Calu3 (cell line): Measurements from ENCODE around the gene NR4A3. TPM values are rescaled to one million over a fixed set of nuclear protein-coding genes. Genes with fewer than 3 reads are reported as not detected.

Experiments
- BruUV-seq: library from RNA; stranded (reverse); fragments of 400-500 nt; replicated peaks from 2 replicates; lab custom pipeline; 2021; lab: Mats Ljungman, UMichigan
- CTCF ChIA-PET: fragments of 300-600 bp; sonication (Branson Sonifier 250); formaldehyde crosslinking; loops from one replicate; lab custom pipeline; 2022; ENCODE audit warnings: antibody characterized with exemption; lab: Charles Lee
- DNase-seq: peaks from one replicate; pipeline ENCODE4 v3.0.0; 2022
- H3K27ac Mint-ChIP-seq: one replicate; pipeline ENCODE4 v1.8.0; 2022; ENCODE audit warnings: mixed read lengths; ENCODE audit not compliant: unreplicated experiment
- H3K27me3 Mint-ChIP-seq: one replicate; pipeline ENCODE4 v1.8.0; 2022; ENCODE audit warnings: mixed read lengths; ENCODE audit not compliant: unreplicated experiment
- H3K36me3 Mint-ChIP-seq: one replicate; pipeline ENCODE4 v1.8.0; 2022; ENCODE audit warnings: mild to moderate bottlenecking, moderate library complexity, mixed read lengths; ENCODE audit not compliant: insufficient read depth, unreplicated experiment
- H3K4me1 Mint-ChIP-seq: one replicate; pipeline ENCODE4 v1.8.0; 2022; ENCODE audit warnings: mild to moderate bottlenecking, low read depth, mixed read lengths; ENCODE audit not compliant: unreplicated experiment
- H3K4me3 Mint-ChIP-seq: one replicate; pipeline ENCODE4 v1.8.0; 2022; ENCODE audit warnings: mild to moderate bottlenecking, low read depth, moderate library complexity, mixed read lengths; ENCODE audit not compliant: unreplicated experiment
- H3K9me3 Mint-ChIP-seq: one replicate; pipeline ENCODE4 v1.8.0; 2022; ENCODE audit warnings: low read depth, mixed read lengths; ENCODE audit not compliant: unreplicated experiment
- CTCF ChIP-seq: fragments of 200-600 bp; IDR thresholded peaks from one replicate; pipeline ENCODE4 v1.8.0; 2022; ENCODE audit warnings: antibody characterized with exemption; ENCODE audit not compliant: unreplicated experiment
- intact Hi-C: fragments of 100-400 bp; cut with micrococcal nuclease; formaldehyde crosslinking; loops from one replicate; pipeline ENCODE4 v1.10.0; 2022; ENCODE audit not compliant: unreplicated experiment
- total RNA-seq: library from RNA; stranded (reverse); gene quantifications from 2 replicates; pipeline ENCODE4 v1.2.3, GENCODE V29; 2022

Gene NR4A3
- total RNA-seq, 1 experiment from 2014 or later = 0.21 TPM

GRCh38 chr9:99809586-99810319 is 11.9 kb upstream of the NR4A3 start:
- Mint-ChIP-seq H3K27me3 (no peaks in the 10 kb centered on the region), H3K36me3 (no peaks in the 10 kb centered on the region), H3K4me3 (no peak overlapping the region), H3K9me3 (no peaks in the 10 kb centered on the region), H3K27ac (no peak overlapping the region), H3K4me1 (peaks cover 17% of the 10 kb centered on the region)
- no TSS peak for BruUV-seq
- no peak for TF ChIP-seq CTCF
- DNase-seq = no peak
- CTCF ChIA-PET = no interaction called here
- intact Hi-C loops = loop anchor here (5.0 to 10.0 kb wide), 4 partner anchors 203 to 545 kb away; no protein-coding TSS in a partner anchor

GRCh38 chr9:99811172-99811571 is 10.5 kb upstream of the NR4A3 start:
- Mint-ChIP-seq H3K9me3 (no peaks in the 10 kb centered on the region), H3K36me3 (no peaks in the 10 kb centered on the region), H3K4me3 (no peak overlapping the region), H3K4me1 (peaks cover 17% of the 10 kb centered on the region), H3K27me3 (no peaks in the 10 kb centered on the region), H3K27ac (no peak overlapping the region)
- no peak for TF ChIP-seq CTCF
- CTCF ChIA-PET = no interaction called here
- BruUV-seq = no TSS peak
- intact Hi-C loops = no loop called here
- DNase-seq = no peak

- CTCF ChIA-PET = no interaction called here
- DNase-seq = no peak
- Mint-ChIP-seq H3K4me3 (no peak overlapping the region), H3K36me3 (no peaks in the 10 kb centered on the region), H3K27ac (no peak overlapping the region), H3K27me3 (no peaks in the 10 kb centered on the region), H3K9me3 (no peaks in the 10 kb centered on the region), H3K4me1 (peaks cover 16% of the 10 kb centered on the region)
- no TSS peak for BruUV-seq
- intact Hi-C loops = no loop called here
- TF ChIP-seq CTCF = no peak
Measured at GRCh38 chr9:99811598-99812383, 9.9 kb upstream of the NR4A3 start.

GRCh38 chr9:99813739-99814138 is 7.9 kb upstream of the NR4A3 start:
- Mint-ChIP-seq H3K4me1 (peaks cover 7% of the 10 kb centered on the region), H3K27ac (no peak overlapping the region), H3K4me3 (no peak overlapping the region), H3K27me3 (no peaks in the 10 kb centered on the region), H3K36me3 (peaks cover 5% of the 10 kb centered on the region), H3K9me3 (no peaks in the 10 kb centered on the region)
- no TSS peak for BruUV-seq
- DNase-seq = no peak
- TF ChIP-seq CTCF = no peak
- CTCF ChIA-PET = no interaction called here
- intact Hi-C loops = no loop called here
